Measurements from ENCODE around the gene CASK. TPM values are rescaled to one million over a fixed set of nuclear protein-coding genes. Genes with fewer than 3 reads are reported as not detected.
"Not testable (repeated sequence)": the region's sequence is repeated elsewhere in the genome, so short reads cannot be mapped to it uniquely, and the experiment has no call there.

The CASK gene
- total RNA-seq, 1 donor from 2014 or later, result 18.6 TPM

- intact Hi-C loops (cut with micrococcal nuclease), result no loop called here
- H3K4me1 Mint-ChIP-seq (ENCODE audit: low read depth), result no peaks in the 10 kb centered on the region
- no peak overlapping the region for H3K4me3 Mint-ChIP-seq (ENCODE audit: low read depth)
- H3K27me3 Mint-ChIP-seq (ENCODE audit: low read depth), result no peaks in the 10 kb centered on the region
- no peak overlapping the region for H3K27ac Mint-ChIP-seq
- peaks cover 2% of the 10 kb centered on the region for H3K36me3 Mint-ChIP-seq (ENCODE audit: low read depth)
- DNase-seq (ENCODE audit: low spot score), result no peak
- H3K9me3 Mint-ChIP-seq, result no peaks in the 10 kb centered on the region
These were observed 306.4 kb downstream of the CASK start for GRCh38 chrX:41616935-41617334.

DNA sequence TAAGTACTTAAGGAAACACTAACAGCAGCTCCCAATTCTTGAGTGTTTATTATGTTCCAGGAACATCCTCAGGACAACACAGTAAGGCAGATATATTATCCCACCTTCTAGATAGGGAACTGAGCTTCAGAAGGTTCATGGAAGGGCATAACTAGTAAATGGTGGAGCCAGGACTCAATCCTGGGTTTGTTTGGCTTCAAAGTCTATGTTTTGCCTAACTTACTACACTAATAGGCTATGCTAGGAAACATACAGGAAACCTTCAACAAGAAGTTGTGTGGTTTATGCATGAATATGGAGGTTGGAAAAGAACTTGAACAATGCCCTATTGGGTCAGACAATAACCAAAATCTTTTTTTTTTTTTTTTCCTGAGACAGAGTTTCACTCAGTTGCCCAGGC lies 307.1 kb downstream of the CASK start:
- H3K4me3 Mint-ChIP-seq (ENCODE audit: low read depth), result no peak overlapping the region

DNA sequence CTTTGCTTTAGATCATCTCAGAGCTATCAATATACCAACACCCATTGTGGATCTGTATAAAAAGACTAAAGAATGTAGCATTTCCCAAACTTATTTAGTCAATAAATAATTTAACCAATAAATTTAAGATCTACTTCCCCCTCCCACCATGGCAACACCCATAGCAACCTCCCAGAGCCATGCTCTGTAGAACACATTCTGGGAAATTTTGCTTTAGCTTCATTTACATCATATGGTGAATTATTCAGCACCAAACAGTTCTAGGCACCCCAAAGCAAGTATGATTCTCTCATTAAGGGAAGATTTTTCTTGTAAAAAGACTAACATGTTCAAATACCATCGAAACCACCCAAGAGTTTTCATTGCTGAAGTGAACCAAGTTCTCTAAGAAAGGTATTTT lies 315.1 kb downstream of the CASK start:
- Mint-ChIP-seq H3K9me3 (no peaks in the 10 kb centered on the region), H3K4me1 (ENCODE audit: low read depth) (no peaks in the 10 kb centered on the region), H3K36me3 (ENCODE audit: low read depth) (peaks cover 4% of the 10 kb centered on the region), H3K27ac (no peak overlapping the region), H3K4me3 (ENCODE audit: low read depth) (no peak overlapping the region), H3K27me3 (ENCODE audit: low read depth) (no peaks in the 10 kb centered on the region)
- intact Hi-C loops (cut with micrococcal nuclease), result no loop called here
- DNase-seq (ENCODE audit: low spot score), result no peak

More for the DNA sequence above, 307.1 kb downstream of the CASK start:
- Mint-ChIP-seq H3K27me3 (ENCODE audit: low read depth) (no peaks in the 10 kb centered on the region), H3K4me1 (ENCODE audit: low read depth) (no peaks in the 10 kb centered on the region), H3K36me3 (ENCODE audit: low read depth) (peaks cover 2% of the 10 kb centered on the region), H3K27ac (no peak overlapping the region), H3K9me3 (no peaks in the 10 kb centered on the region)
- intact Hi-C loops (cut with micrococcal nuclease), result no loop called here
- no peak for DNase-seq (ENCODE audit: low spot score)

- Mint-ChIP-seq H3K27me3 (ENCODE audit: low read depth) (no peaks in the 10 kb centered on the region), H3K4me1 (ENCODE audit: low read depth) (no peaks in the 10 kb centered on the region), H3K4me3 (ENCODE audit: low read depth) (no peak overlapping the region), H3K9me3 (no peaks in the 10 kb centered on the region), H3K27ac (no peak overlapping the region), H3K36me3 (ENCODE audit: low read depth) (peaks cover 4% of the 10 kb centered on the region)
- DNase-seq (ENCODE audit: low spot score), result no peak
- intact Hi-C loops (cut with micrococcal nuclease), result no loop called here
These were observed 316.0 kb downstream of the CASK start for GRCh38 chrX:41607264-41607832.

GRCh38 chrX:41606057-41606456 lies 317.3 kb downstream of the CASK start:
- H3K36me3 Mint-ChIP-seq (ENCODE audit: low read depth); H3K4me1 Mint-ChIP-seq (ENCODE audit: low read depth); H3K27me3 Mint-ChIP-seq (ENCODE audit: low read depth); H3K4me3 Mint-ChIP-seq (ENCODE audit: low read depth); H3K27ac Mint-ChIP-seq; DNase-seq (ENCODE audit: low spot score); intact Hi-C loops (cut with micrococcal nuclease); H3K9me3 Mint-ChIP-seq: not testable (repeated sequence)

DNA sequence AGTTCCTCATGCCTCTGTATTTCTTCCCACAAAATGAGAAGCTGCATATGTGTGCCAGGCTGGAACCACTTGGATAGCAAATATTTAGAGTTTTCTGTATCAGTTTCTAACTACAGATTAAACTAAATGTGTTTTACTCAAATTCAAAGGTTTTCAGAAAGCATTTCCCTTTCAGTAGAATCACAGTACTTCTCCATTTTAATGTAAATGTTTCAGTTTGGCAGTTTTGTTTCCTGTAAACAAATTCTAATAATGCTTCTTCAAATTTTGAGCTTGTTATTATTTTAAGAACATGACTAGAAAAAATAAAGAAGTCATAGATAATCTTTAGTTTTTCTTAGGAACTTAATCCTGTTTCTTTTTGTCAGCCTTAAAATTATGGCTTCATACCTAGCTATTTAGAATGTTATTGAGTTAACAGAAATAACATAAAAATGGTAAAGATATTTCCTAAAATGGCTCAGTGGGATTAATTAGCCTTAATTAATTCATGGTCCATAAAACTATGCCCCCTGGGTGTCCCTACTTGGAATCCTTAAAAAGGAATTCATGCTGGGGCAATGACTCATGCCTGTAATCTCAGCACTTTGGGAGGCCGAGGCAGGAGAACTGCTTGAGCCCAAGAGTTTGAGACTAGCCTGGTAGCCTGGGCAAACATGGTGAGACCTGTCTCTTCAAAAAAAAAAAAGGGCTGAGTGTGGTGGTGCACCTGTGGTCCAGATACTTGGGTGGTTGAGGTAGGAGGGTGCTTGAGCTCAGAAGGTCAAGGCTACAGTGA lies 318.4 kb downstream of the CASK start:
- H3K4me1 Mint-ChIP-seq (ENCODE audit: low read depth), result no peaks in the 10 kb centered on the region
- intact Hi-C loops (cut with micrococcal nuclease), result no loop called here
- no peaks in the 10 kb centered on the region for H3K9me3 Mint-ChIP-seq
- peaks cover 7% of the 10 kb centered on the region for H3K36me3 Mint-ChIP-seq (ENCODE audit: low read depth)
- no peak overlapping the region for H3K27ac Mint-ChIP-seq
- no peak overlapping the region for H3K4me3 Mint-ChIP-seq (ENCODE audit: low read depth)
- DNase-seq (ENCODE audit: low spot score), result no peak
- no peaks in the 10 kb centered on the region for H3K27me3 Mint-ChIP-seq (ENCODE audit: low read depth)

DNA sequence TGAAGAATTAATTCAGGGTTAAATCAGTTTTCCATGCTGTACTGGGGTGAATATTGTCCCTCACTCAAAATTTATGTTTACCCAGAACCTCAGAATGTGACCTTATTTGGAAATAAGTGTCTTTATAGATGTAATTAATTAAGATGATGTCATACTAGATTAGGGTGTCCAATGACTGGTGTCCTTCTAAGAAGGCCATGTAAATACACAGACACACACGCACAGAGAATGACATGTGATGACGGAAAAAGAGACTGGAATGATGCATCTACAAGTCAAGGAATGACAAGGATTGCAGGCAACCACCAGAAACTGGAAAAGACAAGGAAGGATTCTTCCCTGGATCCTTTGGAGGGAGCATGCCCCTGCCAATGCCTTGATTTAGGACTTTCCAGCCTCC lies 319.2 kb downstream of the CASK start:
- intact Hi-C loops (cut with micrococcal nuclease), result no loop called here
- Mint-ChIP-seq H3K27ac (no peak overlapping the region), H3K4me3 (ENCODE audit: low read depth) (no peak overlapping the region), H3K27me3 (ENCODE audit: low read depth) (no peaks in the 10 kb centered on the region), H3K36me3 (ENCODE audit: low read depth) (peaks cover 7% of the 10 kb centered on the region), H3K4me1 (ENCODE audit: low read depth) (no peaks in the 10 kb centered on the region), H3K9me3 (no peaks in the 10 kb centered on the region)
- DNase-seq (ENCODE audit: low spot score), result no peak

- Mint-ChIP-seq H3K9me3 (no peaks in the 10 kb centered on the region), H3K36me3 (ENCODE audit: low read depth) (peaks cover 7% of the 10 kb centered on the region), H3K27me3 (ENCODE audit: low read depth) (no peaks in the 10 kb centered on the region), H3K4me3 (ENCODE audit: low read depth) (no peak overlapping the region), H3K27ac (no peak overlapping the region), H3K4me1 (ENCODE audit: low read depth) (no peaks in the 10 kb centered on the region)
- no peak for DNase-seq (ENCODE audit: low spot score)
- intact Hi-C loops (cut with micrococcal nuclease), result no loop called here
These were observed 319.8 kb downstream of the CASK start for GRCh38 chrX:41603596-41603995.

GRCh38 chrX:41602816-41603345 lies 320.5 kb downstream of the CASK start:
- intact Hi-C loops (cut with micrococcal nuclease), result no loop called here

DNA sequence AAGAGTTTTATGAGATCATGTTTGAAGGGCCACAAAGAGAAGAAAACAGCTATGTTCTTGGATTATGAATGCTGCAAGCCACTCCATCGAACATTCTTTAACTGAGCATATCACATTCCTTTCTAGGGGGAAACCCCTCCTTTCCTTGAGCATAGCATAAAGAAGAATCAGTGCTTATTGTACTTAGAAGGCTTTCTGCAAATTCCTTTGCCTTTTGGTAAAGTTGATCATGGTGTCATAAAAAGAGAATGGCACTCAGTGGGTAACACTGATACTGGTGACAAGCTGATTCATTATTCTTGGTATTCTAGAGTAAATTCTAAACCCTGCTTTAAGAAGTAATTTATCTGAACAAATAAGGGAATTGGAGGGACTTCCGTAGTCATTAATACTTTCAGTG lies 323.1 kb downstream of the CASK start:
- Mint-ChIP-seq H3K9me3 (no peaks in the 10 kb centered on the region), H3K4me3 (ENCODE audit: low read depth) (no peak overlapping the region), H3K36me3 (ENCODE audit: low read depth) (peaks cover 3% of the 10 kb centered on the region), H3K27me3 (ENCODE audit: low read depth) (no peaks in the 10 kb centered on the region), H3K27ac (no peak overlapping the region), H3K4me1 (ENCODE audit: low read depth) (peaks cover 9% of the 10 kb centered on the region)
- no peak for DNase-seq (ENCODE audit: low spot score)
- intact Hi-C loops (cut with micrococcal nuclease), result no loop called here

More at GRCh38 chrX:41602816-41603345, 320.5 kb downstream of the CASK start:
- H3K9me3 Mint-ChIP-seq, result no peaks in the 10 kb centered on the region
- no peak overlapping the region for H3K27ac Mint-ChIP-seq
- no peaks in the 10 kb centered on the region for H3K27me3 Mint-ChIP-seq (ENCODE audit: low read depth)
- no peaks in the 10 kb centered on the region for H3K4me1 Mint-ChIP-seq (ENCODE audit: low read depth)
- H3K36me3 Mint-ChIP-seq (ENCODE audit: low read depth), result peaks cover 3% of the 10 kb centered on the region
- DNase-seq (ENCODE audit: low spot score), result no peak
- H3K4me3 Mint-ChIP-seq (ENCODE audit: low read depth), result no peak overlapping the region

GRCh38 chrX:41599507-41599906 lies 323.8 kb downstream of the CASK start:
- no peak overlapping the region for H3K27ac Mint-ChIP-seq
- H3K36me3 Mint-ChIP-seq (ENCODE audit: low read depth), result peaks cover 3% of the 10 kb centered on the region
- H3K4me3 Mint-ChIP-seq (ENCODE audit: low read depth), result no peak overlapping the region
- intact Hi-C loops (cut with micrococcal nuclease), result no loop called here
- no peak for DNase-seq (ENCODE audit: low spot score)
- H3K4me1 Mint-ChIP-seq (ENCODE audit: low read depth), result peaks cover 9% of the 10 kb centered on the region
- H3K27me3 Mint-ChIP-seq (ENCODE audit: low read depth), result no peaks in the 10 kb centered on the region
- H3K9me3 Mint-ChIP-seq, result no peaks in the 10 kb centered on the region

DNA sequence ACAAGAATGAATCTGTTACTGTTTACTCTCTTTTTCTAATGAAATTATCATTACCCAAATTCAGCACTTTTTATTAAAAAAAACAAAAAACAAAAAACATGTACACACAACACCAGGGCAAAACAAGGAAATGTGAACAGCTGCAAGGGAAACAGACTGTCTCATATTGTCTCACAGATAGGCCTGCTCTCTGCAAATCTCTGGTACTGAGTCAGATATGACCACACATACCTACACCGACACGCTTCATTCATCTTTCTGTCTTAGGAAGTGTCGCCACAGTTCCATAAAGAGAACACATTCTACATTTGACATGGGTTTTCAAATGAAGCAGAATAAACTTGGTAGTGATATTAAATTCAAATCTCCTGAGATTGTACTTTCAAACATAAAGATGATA lies 326.8 kb downstream of the CASK start:
- Mint-ChIP-seq H3K36me3 (ENCODE audit: low read depth) (peaks cover 3% of the 10 kb centered on the region), H3K4me3 (ENCODE audit: low read depth) (no peak overlapping the region), H3K9me3 (no peaks in the 10 kb centered on the region), H3K27ac (no peak overlapping the region), H3K27me3 (ENCODE audit: low read depth) (no peaks in the 10 kb centered on the region), H3K4me1 (ENCODE audit: low read depth) (peaks cover 9% of the 10 kb centered on the region)
- no peak for DNase-seq (ENCODE audit: low spot score)
- intact Hi-C loops (cut with micrococcal nuclease), result no loop called here

- Mint-ChIP-seq H3K27me3 (ENCODE audit: low read depth) (no peaks in the 10 kb centered on the region), H3K4me1 (ENCODE audit: low read depth) (peaks cover 9% of the 10 kb centered on the region), H3K36me3 (ENCODE audit: low read depth) (no peaks in the 10 kb centered on the region), H3K27ac (no peak overlapping the region), H3K4me3 (ENCODE audit: low read depth) (no peak overlapping the region), H3K9me3 (no peaks in the 10 kb centered on the region)
- intact Hi-C loops (cut with micrococcal nuclease), result no loop called here
- no peak for DNase-seq (ENCODE audit: low spot score)
These were observed 328.7 kb downstream of the CASK start for GRCh38 chrX:41594634-41595033.
